LNCAP (cell line): ENCODE results near the gene GPR180.

Experiments
- CTCF ChIP-seq: fragments of 450-650 bp; IDR thresholded peaks from 2 replicates; pipeline ENCODE4 v1.5.1; 2017; ENCODE audit warnings: mild to moderate bottlenecking

The GPR180 gene

DNA sequence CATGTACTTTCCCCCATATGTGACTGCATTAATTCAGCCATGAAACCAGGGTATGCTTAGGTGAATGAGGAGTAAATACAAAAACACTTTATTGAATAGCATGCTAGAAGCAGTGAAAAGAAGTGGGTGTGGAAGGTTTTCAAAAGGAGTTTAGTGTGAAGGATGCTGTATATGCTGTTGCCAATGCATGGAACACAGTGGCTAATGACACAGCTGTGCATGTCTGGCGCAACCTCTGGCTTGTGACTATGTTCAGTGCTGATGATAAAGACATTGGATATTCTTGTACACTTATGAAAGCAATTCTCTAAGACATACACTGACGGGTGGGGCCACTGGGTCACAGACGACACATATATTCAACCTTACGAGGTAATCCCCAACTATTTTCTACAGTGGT, 55.5 kb downstream of the GPR180 start:
- no peak for TF ChIP-seq CTCF

DNA sequence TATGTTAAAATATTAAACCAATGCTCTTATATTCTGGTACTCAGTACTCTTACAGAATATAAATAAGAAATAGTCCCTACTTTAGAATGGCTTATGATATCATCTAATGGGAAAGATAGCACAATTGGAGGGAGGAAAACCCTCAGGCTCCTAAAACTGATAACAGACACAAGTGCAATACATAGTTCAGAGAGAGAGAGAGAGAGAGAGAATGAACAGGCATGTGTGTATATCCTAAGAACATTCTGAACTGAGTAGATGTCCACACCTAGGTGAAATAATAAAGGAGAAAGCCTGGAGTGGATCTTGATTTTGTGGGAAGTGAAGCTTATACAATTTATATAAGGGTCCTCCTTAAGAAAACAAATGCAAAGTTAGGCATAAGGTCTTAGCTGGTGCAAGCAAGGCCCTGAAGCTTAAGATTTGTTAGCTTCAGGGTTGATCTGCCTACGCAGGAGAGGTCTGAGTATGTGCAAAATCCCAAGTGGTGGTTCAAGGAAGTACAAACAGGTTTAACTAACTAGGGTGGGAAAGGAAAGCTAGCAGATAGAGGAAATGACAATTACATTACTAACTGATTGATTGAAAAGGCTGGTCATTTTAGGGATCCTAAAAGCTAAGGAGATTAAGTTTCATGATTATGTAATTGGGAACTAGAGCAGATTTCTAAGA, 57.4 kb downstream of the GPR180 start:
- TF ChIP-seq CTCF, result no peak

GRCh38 chr13:94659598-94659946, 57.9 kb downstream of the GPR180 start:
- no peak for TF ChIP-seq CTCF

DNA sequence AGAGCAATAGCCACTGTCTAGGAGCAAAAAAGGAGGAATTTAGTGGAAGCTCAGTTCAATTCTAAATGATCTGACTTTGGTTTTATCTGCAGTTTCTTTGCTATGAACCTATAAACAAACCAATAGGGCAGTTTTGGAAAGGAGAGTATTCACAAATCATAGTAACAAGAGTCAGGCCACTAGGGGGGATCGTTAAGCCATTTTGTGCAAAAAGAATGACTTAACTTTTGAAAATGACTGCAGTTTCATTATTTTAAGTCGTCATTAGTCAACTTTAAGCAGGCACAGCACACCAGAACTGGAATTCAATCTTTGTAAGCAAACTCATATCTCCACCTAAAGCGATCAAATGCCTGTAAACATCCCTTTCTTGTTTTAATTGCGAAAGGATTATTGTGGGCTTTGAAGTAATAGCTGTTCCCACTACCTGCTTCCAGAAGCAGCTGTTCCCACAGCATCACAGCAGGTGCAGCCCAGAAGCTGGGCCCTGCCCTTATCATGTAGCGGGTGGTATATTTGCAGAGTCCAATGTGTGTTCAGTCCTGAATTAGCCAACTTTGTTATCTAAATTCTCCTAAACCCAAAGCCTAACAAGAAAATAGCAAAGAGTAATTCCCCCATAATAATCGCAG, 59.2 kb downstream of the GPR180 start:
- peak; percentile 31; the same call in 1 of the 2 replicates for TF ChIP-seq CTCF

DNA sequence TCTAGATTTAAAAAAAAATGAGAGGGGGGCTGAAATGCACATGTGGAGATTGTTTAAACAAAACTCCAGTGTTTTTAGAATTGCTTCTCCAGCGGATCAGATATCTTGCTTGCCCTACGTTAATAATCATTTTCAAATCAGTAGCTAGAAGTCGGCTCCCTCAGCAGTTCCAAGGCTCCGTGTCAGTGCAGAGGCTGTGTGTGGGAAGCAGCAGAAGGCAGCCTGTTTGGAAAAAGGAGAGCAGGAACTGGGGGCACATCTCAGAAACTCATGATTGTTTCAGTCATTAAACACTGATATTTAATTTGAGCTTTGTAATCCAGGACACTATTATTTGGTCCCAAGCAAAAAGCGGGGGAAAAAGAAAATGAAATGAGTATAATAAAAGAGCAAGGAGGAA, 59.7 kb downstream of the GPR180 start:
- no peak for TF ChIP-seq CTCF

DNA sequence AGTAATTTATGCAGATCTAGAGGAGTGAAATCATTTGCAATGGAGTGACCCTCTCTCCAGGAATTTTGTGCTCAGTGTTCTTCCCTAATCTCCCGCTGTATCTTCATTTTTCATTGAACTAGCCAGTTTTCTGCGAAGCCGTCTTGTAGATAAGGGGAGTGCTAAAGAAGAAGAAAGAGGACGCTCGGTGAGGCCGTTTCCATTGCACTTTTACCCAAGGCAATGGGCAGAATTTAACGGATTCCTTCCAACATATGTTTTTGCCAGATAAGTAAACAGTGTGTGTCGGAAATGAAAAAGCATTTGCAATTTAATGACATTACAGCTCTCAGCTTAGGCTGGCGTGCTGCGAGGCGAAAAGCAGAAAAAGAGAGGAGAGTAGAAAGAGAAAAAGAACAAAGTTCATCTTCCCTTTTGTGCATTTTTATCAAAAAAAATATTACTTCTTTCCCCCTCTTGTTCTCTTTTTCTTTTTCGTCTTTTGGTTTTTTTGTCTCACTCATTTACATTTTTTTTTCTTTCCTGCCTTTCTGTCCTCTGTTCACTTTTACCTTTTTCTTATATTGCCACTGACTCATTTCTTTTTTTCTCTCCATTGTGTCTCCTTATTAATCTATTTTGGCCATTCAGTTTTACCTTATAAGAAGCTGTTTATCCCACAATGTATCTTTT, 60.8 kb downstream of the GPR180 start:
- TF ChIP-seq CTCF, result no peak

DNA sequence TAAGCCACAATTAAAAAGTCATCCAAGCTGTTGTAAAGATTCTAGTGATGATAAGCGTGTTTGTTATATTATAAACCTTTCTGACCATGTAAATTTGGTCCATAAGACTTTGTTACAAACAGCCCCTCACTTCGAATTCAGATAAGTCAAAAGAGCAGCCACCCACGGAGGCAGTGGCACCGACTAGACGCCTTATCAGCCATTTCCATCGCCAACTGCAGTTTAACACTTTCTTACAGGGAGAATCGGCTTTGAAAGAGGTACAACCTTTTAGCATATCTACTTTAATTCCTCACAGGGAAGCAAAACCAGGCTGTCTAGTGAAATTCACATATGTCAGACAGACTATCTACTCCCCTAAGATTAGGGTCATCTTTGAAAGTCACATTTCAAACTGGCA, 63.2 kb downstream of the GPR180 start:
- TF ChIP-seq CTCF, result no peak
